GM12878 (cell line): ENCODE data around the gene DDIT3. TPM values are rescaled to one million over a fixed set of nuclear protein-coding genes. Genes with fewer than 3 reads are reported as not detected.
A peak's percentile ranks its signal among the peaks of the same experiment; 100 is the strongest.

ENCODE experiments used
- ATAC-seq: fragments of 200-7000 bp; cut with Tn5 transposase; 3 replicates; pipeline ENCODE4 v1.9.1; 2020; ENCODE audit warnings: mild to moderate bottlenecking, moderate library complexity
- BruUV-seq: library from RNA; stranded (reverse); fragments of 400-500 nt; replicated peaks from 2 replicates; lab custom pipeline; 2021; lab: Mats Ljungman, UMichigan
- CTCF ChIA-PET: fragments of 300-600 bp; sonication (Branson Sonifier 250); formaldehyde crosslinking; extraction: SDS; loops from one replicate; lab custom pipeline; 2021; ENCODE audit warnings: inconsistent platforms; lab: Yijun Ruan, JAX
- POLR2A ChIA-PET: fragments of 350-600 bp; formaldehyde crosslinking; extraction: SDS; loops from one replicate; lab custom pipeline; 2021; ENCODE audit warnings: inconsistent platforms; lab: Charles Lee
- RAD21 ChIA-PET: fragments of 300-600 bp; sonication (Branson Sonifier 250); formaldehyde crosslinking; loops from one replicate; lab custom pipeline; 2023; ENCODE audit warnings: antibody characterized with exemption; ENCODE audit not compliant: unreplicated experiment; lab: Charles Lee
- SMC1A ChIA-PET: fragments of 300-600 bp; sonication (Branson Sonifier 250); formaldehyde crosslinking; loops from one replicate; lab custom pipeline; 2023; ENCODE audit not compliant: unreplicated experiment, uncharacterized antibody; lab: Charles Lee
- DNase-seq: peaks from one replicate; pipeline ENCODE4 v3.0.0-alpha.2; 2011; ENCODE audit warnings: low read depth, low spot score
- FAIRE-seq: peaks from 3 replicates; lab custom pipeline; 2011; peaks lifted over from hg19 to GRCh38; lab: Jason Lieb, UNC
- H2AFZ ChIP-seq: 2 replicates; pipeline ENCODE4 v1.6.0; 2011; ENCODE audit warnings: low read depth, low read length, control low read depth; ENCODE audit not compliant: control insufficient read depth
- H3K27ac ChIP-seq: 2 replicates; pipeline ENCODE4 v1.5.1; 2011; ENCODE audit warnings: control low read depth; ENCODE audit not compliant: control insufficient read depth, insufficient read depth
- H3K27me3 ChIP-seq, 2 experiments: replicated peaks in 1 of 2; 2 replicates each; pipeline versions ENCODE4 v1.6.0 to v1.6.1; 2011; ENCODE audit warnings: low read length in 1 of 2; ENCODE audit not compliant: control insufficient read depth in 2 of 2, insufficient read depth in 2 of 2
- H3K36me3 ChIP-seq, 2 experiments: 2 replicates each; pipeline ENCODE4 v1.5.1; 2011; ENCODE audit warnings: low read length in 1 of 2; ENCODE audit not compliant: control insufficient read depth in 2 of 2, insufficient read depth in 2 of 2
- H3K4me1 ChIP-seq: 2 replicates; pipeline ENCODE4 v1.6.1; 2011; ENCODE audit warnings: mild to moderate bottlenecking, low read length, moderate library complexity, mixed read lengths; ENCODE audit not compliant: control insufficient read depth, insufficient read depth
- H3K4me2 ChIP-seq: 2 replicates; pipeline ENCODE4 v1.6.0; 2011; ENCODE audit warnings: control low read depth; ENCODE audit not compliant: control insufficient read depth, insufficient read depth
- H3K4me3 ChIP-seq: fragments of 200-600 bp; sonication (generic); 2 replicates; pipeline ENCODE4 v1.5.1; 2016
- H3K79me2 ChIP-seq: 2 replicates; pipeline ENCODE4 v1.6.0; 2011; ENCODE audit warnings: low read length; ENCODE audit not compliant: control insufficient read depth, insufficient read depth
- H3K9ac ChIP-seq: 2 replicates; pipeline ENCODE4 v1.8.0; 2011; ENCODE audit warnings: low read length, control low read depth, mixed read lengths; ENCODE audit not compliant: control insufficient read depth, insufficient read depth
- H3K9me3 ChIP-seq: replicated peaks from 3 replicates; pipeline ENCODE4 v1.5.1; 2011; ENCODE audit warnings: mild to moderate bottlenecking, low read length; ENCODE audit not compliant: control insufficient read depth, insufficient read depth
- H4K20me1 ChIP-seq: 2 replicates; pipeline ENCODE4 v1.6.0; 2011; ENCODE audit not compliant: control insufficient read depth, insufficient read depth
- EED ChIP-seq: sonication (generic); IDR thresholded peaks from 2 replicates; pipeline ENCODE4 v1.6.1; 2016; ENCODE audit warnings: antibody characterized with exemption, low read depth
- ETV6 ChIP-seq, 2 experiments: fragments of 450-650 bp in 1 of 2; IDR thresholded peaks in 1 of 2; conservative IDR thresholded peaks in 1 of 2; 2 replicates each; pipeline ENCODE4 v1.6.1; 2014; ENCODE audit warnings: antibody characterized with exemption in 1 of 2, borderline replicate concordance in 1 of 2, low read depth in 1 of 2, mild to moderate bottlenecking in 1 of 2, moderate library complexity in 1 of 2
- NBN ChIP-seq: fragments of 450-650 bp; IDR thresholded peaks from 2 replicates; pipeline ENCODE4 v1.6.1; 2016
- PML ChIP-seq: IDR thresholded peaks from 2 replicates; pipeline ENCODE4 v1.6.1; 2012; ENCODE audit warnings: low read length, inconsistent platforms
- SRF ChIP-seq, 2 experiments: IDR thresholded peaks; 2 replicates each; pipeline ENCODE4 v1.6.1; 2011; ENCODE audit warnings: low read depth in 2 of 2, low read length in 2 of 2, mild to moderate bottlenecking in 1 of 2, moderate library complexity in 1 of 2
- ZNF24 ChIP-seq: fragments of 450-650 bp; IDR thresholded peaks from 2 replicates; pipeline ENCODE4 v1.6.1; 2017; ENCODE audit warnings: antibody characterized with exemption, mild to moderate bottlenecking
- WGBS: methylation state at CpG from one replicate; pipeline ENCODE4 v1.1.6; 2016; ENCODE audit warnings: low lambda C conversion rate; ENCODE audit not compliant: insufficient replicate concordance, insufficient coverage; ENCODE audit errors: missing lambda C conversion rate; 5-methylcytosine and 5-hydroxymethylcytosine counted together
- in situ Hi-C: fragments of 300-500 bp; cut with MboI; formaldehyde crosslinking; loops from 9 replicates; pipeline ENCODE4 v1.14.3; 2018; ENCODE audit warnings: mixed read lengths
- intact Hi-C: fragments of 100-400 bp; cut with micrococcal nuclease; formaldehyde crosslinking; loops from one replicate; pipeline ENCODE4 v1.14.2; 2022; ENCODE audit not compliant: unreplicated experiment
- polyA plus RNA-seq, 11 experiments: library from polyadenylated mRNA; depleted of rRNA in 4 of 11; unstranded in 6 of 11; stranded (reverse) in 5 of 11; fragments of >200 nt; fragmentation: Nextera tagmentation in 4 of 11; fragmentation: Illumina TruSeq in 1 of 11; extraction: Ambion mirVana in 4 of 11; extraction: Trizol in 1 of 11; gene quantifications; 1 replicate in 1 of 11; 2 replicates in 10 of 11; pipeline versions ENCODE4 v1.2.1 to v1.2.3, GENCODE V29; 2011 to 2016; ENCODE audit warnings: inconsistent platforms in 2 of 11, missing spikeins in 2 of 11, low read depth in 1 of 11
- total RNA-seq, 4 experiments: library from RNA; depleted of rRNA in 3 of 4; stranded (reverse); fragments of >200 nt in 3 of 4; fragmentation: Illumina TruSeq in 1 of 4; extraction: Trizol in 1 of 4; gene quantifications; 2 replicates each; pipeline versions ENCODE4 v1.2.1 to v1.2.3, GENCODE V29; 2013 to 2021
- TF ChIP-seq, protein P1 (sequence below): fragments of 450-650 bp; formaldehyde crosslinking; IDR thresholded peaks from 2 replicates; pipeline ENCODE4 v1.4.0; 2020; ENCODE audit warnings: mild to moderate bottlenecking, moderate library complexity
- TF ChIP-seq, protein P2 (sequence below): fragments of 450-650 bp; IDR thresholded peaks from 2 replicates; pipeline ENCODE4 v1.6.1; 2017; ENCODE audit warnings: low read depth, mild to moderate bottlenecking, moderate library complexity

The DDIT3 gene
- total and polyA plus RNA-seq, 10 of the 15 experiments (the other 5 are each of a cell fraction or from before 2014, with no cell fraction given): 9.2 to 28.9 (median 15.5) TPM

DNA sequence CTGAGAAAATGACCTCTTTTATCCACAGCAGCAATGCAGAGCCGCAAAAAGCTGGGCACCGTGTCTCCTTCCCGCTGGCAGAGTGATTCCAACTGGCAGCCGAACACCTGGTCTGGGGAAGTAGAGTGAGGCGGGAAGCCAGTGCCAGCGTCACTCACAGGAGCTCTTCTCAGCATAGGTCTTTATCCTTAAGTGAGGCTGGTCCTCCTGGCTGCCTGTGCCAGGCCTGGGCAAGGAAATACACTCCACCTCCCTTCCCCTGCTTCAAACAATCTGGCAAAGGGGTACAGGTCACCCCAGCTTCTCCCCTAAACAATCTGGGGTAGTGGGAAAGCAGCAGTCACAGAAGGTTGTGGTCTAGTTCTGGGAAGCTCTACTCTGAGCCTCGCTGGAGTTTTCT, 45.5 kb downstream of the DDIT3 start:
- H3K36me3 ChIP-seq: peaks cover 1 to 25% of the 10 kb centered on the region in 2 experiments
- ChIA-PET RAD21 (no interaction called here), CTCF (interaction anchor here (0.6 to 8.1 kb wide), 5 partner anchors 9 to 144 kb away, joined by 3 to 114 read pairs (median 4); partner anchors contain the start of gene GLI1), POLR2A (interaction anchor here (0.6 to 1.3 kb wide), 4 partner anchors 8 to 20 kb away, joined by 3 read pairs; partner anchors contain the start of gene INHBE), SMC1A (no interaction called here)
- no peaks in the 10 kb centered on the region for H3K27me3 ChIP-seq
- TF ChIP-seq NBN (no peak), SRF (IDR thresholded peaks at IDR 0.05; ENCODE audit: low read depth in 2 of 2, low read length in 2 of 2) (no peak), ZNF24 (no peak), ETV6 (conservative IDR thresholded peaks at IDR 0.05 in 1 of 2, IDR thresholded peaks at IDR 0.05 in 1 of 2; ENCODE audit: borderline replicate concordance in 1 of 2, low read depth in 1 of 2) (no peak), PML (no peak), EED (no peak)
- TF ChIP-seq, protein P1, sequence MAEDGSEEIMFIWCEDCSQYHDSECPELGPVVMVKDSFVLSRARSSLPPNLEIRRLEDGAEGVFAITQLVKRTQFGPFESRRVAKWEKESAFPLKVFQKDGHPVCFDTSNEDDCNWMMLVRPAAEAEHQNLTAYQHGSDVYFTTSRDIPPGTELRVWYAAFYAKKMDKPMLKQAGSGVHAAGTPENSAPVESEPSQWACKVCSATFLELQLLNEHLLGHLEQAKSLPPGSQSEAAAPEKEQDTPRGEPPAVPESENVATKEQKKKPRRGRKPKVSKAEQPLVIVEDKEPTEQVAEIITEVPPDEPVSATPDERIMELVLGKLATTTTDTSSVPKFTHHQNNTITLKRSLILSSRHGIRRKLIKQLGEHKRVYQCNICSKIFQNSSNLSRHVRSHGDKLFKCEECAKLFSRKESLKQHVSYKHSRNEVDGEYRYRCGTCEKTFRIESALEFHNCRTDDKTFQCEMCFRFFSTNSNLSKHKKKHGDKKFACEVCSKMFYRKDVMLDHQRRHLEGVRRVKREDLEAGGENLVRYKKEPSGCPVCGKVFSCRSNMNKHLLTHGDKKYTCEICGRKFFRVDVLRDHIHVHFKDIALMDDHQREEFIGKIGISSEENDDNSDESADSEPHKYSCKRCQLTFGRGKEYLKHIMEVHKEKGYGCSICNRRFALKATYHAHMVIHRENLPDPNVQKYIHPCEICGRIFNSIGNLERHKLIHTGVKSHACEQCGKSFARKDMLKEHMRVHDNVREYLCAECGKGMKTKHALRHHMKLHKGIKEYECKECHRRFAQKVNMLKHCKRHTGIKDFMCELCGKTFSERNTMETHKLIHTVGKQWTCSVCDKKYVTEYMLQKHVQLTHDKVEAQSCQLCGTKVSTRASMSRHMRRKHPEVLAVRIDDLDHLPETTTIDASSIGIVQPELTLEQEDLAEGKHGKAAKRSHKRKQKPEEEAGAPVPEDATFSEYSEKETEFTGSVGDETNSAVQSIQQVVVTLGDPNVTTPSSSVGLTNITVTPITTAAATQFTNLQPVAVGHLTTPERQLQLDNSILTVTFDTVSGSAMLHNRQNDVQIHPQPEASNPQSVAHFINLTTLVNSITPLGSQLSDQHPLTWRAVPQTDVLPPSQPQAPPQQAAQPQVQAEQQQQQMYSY (CRISPR knock-in tag): no peak
- TF ChIP-seq, protein P2, sequence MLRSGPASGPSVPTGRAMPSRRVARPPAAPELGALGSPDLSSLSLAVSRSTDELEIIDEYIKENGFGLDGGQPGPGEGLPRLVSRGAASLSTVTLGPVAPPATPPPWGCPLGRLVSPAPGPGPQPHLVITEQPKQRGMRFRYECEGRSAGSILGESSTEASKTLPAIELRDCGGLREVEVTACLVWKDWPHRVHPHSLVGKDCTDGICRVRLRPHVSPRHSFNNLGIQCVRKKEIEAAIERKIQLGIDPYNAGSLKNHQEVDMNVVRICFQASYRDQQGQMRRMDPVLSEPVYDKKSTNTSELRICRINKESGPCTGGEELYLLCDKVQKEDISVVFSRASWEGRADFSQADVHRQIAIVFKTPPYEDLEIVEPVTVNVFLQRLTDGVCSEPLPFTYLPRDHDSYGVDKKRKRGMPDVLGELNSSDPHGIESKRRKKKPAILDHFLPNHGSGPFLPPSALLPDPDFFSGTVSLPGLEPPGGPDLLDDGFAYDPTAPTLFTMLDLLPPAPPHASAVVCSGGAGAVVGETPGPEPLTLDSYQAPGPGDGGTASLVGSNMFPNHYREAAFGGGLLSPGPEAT: no peak
- no peaks in the 10 kb centered on the region for H4K20me1 ChIP-seq
- intact Hi-C loops: loop anchor here (5.0 to 10.0 kb wide), 2 partner anchors 47 to 280 kb away; partner anchors contain the start of genes CDK4, DDIT3, MARCHF9 and MBD6
- H3K9ac ChIP-seq: no peak overlapping the region
- no peak overlapping the region for H3K4me3 ChIP-seq
- no peak for ATAC-seq
- in situ Hi-C loops: no loop called here
- no peaks in the 10 kb centered on the region for H3K9me3 ChIP-seq
- peaks cover 24% of the 10 kb centered on the region for H3K4me1 ChIP-seq
- peaks cover 44% of the 10 kb centered on the region for H3K79me2 ChIP-seq
- H2AFZ ChIP-seq: no peak overlapping the region
- peak overlapping the region; percentile 31 for H3K4me2 ChIP-seq
- H3K27ac ChIP-seq: no peak overlapping the region
- FAIRE-seq: no peak
- whole genome bisulfite sequencing: 96% methylated on average over 7 of the region's 7 CpGs
- DNase-seq: no peak
- BruUV-seq: no TSS peak
